HFFc6 (cell line): Measurements from ENCODE around the gene C21orf58. TPM values are rescaled to one million over a fixed set of nuclear protein-coding genes. Genes with fewer than 3 reads are reported as not detected.

Experiments
- DNase-seq: peaks from one replicate; pipeline ENCODE4 v3.0.0-alpha.2; 2018
- H3K27ac Mint-ChIP-seq: 2 replicates; pipeline ENCODE4 v1.8.0; 2020; ENCODE audit warnings: mild to moderate bottlenecking, mixed read lengths
- H3K27me3 Mint-ChIP-seq: 2 replicates; pipeline ENCODE4 v1.8.0; 2021; ENCODE audit warnings: mild to moderate bottlenecking, moderate library complexity, mixed read lengths; ENCODE audit not compliant: insufficient read depth
- H3K36me3 Mint-ChIP-seq: 2 replicates; pipeline ENCODE4 v1.8.0; 2021; ENCODE audit warnings: low read depth, mixed read lengths
- H3K4me1 Mint-ChIP-seq: 2 replicates; pipeline ENCODE4 v1.8.0; 2020; ENCODE audit warnings: low read depth, mixed read lengths
- H3K4me3 Mint-ChIP-seq: 2 replicates; pipeline ENCODE4 v1.8.0; 2020; ENCODE audit warnings: mild to moderate bottlenecking, moderate library complexity, mixed read lengths
- H3K9me3 Mint-ChIP-seq: 2 replicates; pipeline ENCODE4 v1.8.0; 2020; ENCODE audit warnings: mild to moderate bottlenecking, mixed read lengths
- CTCF ChIP-seq: fragments of 200-600 bp; sonication (generic); IDR thresholded peaks from 2 replicates; pipeline ENCODE4 v1.5.0; 2021; ENCODE audit warnings: antibody characterized with exemption, mild to moderate bottlenecking
- total RNA-seq, 6 experiments: library from RNA; stranded (reverse); fragmentation: NEBNext Ultra II Directional; extraction: Animal tissue kit (Norgen Biotek cat#: 25700); gene quantifications; 2 replicates in 1 of 6; 3 replicates in 5 of 6; pipeline ENCODE4 v1.2.3, GENCODE V29; 2021

The C21orf58 gene
- total RNA-seq, 6 experiments from 2014 or later, result 5.2 to 7.7 (median 7.1) TPM

DNA sequence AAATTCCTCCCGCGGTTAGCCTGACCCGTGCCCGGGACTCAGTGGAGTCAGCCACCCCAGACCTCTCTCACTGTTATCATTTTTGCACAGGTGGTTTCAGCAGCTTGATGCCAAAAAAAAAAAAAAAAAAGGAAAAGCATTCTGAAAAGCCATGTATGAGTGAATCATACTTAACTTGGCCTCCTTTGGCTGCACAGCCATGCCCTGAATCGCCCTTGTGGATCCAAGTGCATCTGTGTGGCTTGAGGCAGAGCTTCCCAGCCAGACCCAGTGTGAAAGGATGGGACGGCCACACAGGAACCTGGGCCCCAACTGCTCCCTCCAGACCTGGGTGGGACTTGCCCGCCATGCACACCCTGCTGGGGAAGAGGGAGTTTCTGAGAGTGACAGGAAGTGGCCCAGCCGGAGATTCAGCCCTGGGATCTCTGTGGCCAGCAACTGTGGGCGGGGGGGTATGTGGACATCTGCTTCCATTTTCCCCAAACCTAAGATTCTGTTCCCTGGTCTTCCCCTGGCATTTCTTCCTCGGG lies 29.0 kb downstream of the C21orf58 start:
- Mint-ChIP-seq H3K4me1 (peaks cover 14% of the 10 kb centered on the region), H3K27ac (peak overlapping the region; percentile 84), H3K36me3 (peaks cover 26% of the 10 kb centered on the region), H3K9me3 (peaks cover 4% of the 10 kb centered on the region; the same call in 1 of the 2 replicates), H3K27me3 (peaks cover 6% of the 10 kb centered on the region), H3K4me3 (0 out of 2 replicates have a peak overlapping the region, but pooled peaks have one; percentile 26)
- DNase-seq, result peak; percentile 58
- TF ChIP-seq CTCF, result no peak

DNA sequence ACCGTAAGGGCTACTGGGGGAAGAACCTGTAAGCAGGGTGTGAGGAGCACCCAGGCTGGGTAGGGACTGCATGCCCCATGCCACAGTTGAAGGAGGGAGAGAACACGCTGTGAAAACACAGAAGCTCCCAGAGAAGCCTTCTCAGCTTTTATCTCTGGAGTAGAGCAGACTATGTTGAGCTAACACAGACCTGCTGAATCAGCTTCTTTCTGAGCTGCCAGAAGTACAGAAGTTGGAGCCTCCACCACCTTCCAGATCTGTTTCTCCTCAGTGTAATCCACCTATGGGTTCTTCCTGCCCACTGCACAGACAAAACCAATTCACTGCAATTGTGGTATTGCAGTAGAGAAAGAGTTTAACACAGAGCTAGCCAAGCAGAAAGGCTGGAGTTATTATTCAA lies 32.1 kb downstream of the C21orf58 start:
- H3K9me3 Mint-ChIP-seq, result peaks cover 4% of the 10 kb centered on the region; the same call in 1 of the 2 replicates
- H3K36me3 Mint-ChIP-seq, result peaks cover 15% of the 10 kb centered on the region
- no peak for DNase-seq
- TF ChIP-seq CTCF, result no peak
- H3K27ac Mint-ChIP-seq, result no peak overlapping the region
- H3K4me1 Mint-ChIP-seq, result peaks cover 29% of the 10 kb centered on the region
- H3K27me3 Mint-ChIP-seq, result peaks cover 6% of the 10 kb centered on the region
- H3K4me3 Mint-ChIP-seq, result no peak overlapping the region

GRCh38 chr21:46289655-46290179 lies 34.0 kb downstream of the C21orf58 start:
- Mint-ChIP-seq H3K4me3 (no peak overlapping the region), H3K36me3 (peaks cover 20% of the 10 kb centered on the region), H3K9me3 (peaks cover 4% of the 10 kb centered on the region; the same call in 1 of the 2 replicates), H3K27ac (no peak overlapping the region), H3K4me1 (peaks cover 27% of the 10 kb centered on the region), H3K27me3 (peaks cover 2% of the 10 kb centered on the region; the same call in 1 of the 2 replicates)
- DNase-seq, result no peak
- no peak for TF ChIP-seq CTCF

- Mint-ChIP-seq H3K27ac (peak overlapping the region; percentile 92; the same call in 1 of the 2 replicates), H3K9me3 (no peaks in the 10 kb centered on the region), H3K36me3 (peaks cover 30% of the 10 kb centered on the region), H3K4me1 (peaks cover 40% of the 10 kb centered on the region), H3K27me3 (peaks cover 2% of the 10 kb centered on the region; the same call in 1 of the 2 replicates), H3K4me3 (peak overlapping the region; percentile 94)
- TF ChIP-seq CTCF, result no peak
- no peak for DNase-seq
Observed at GRCh38 chr21:46287541-46287940, 36.1 kb downstream of the C21orf58 start.

GRCh38 chr21:46286648-46287002 lies 37.0 kb downstream of the C21orf58 start:
- Mint-ChIP-seq H3K27ac (peak overlapping the region; percentile 92), H3K27me3 (no peaks in the 10 kb centered on the region; the same call in 1 of the 2 replicates), H3K4me3 (peak overlapping the region; percentile 94), H3K36me3 (peaks cover 25% of the 10 kb centered on the region), H3K4me1 (peaks cover 40% of the 10 kb centered on the region), H3K9me3 (no peaks in the 10 kb centered on the region)
- TF ChIP-seq CTCF, result no peak
- no peak for DNase-seq
